HCT116 (cell line): ENCODE data around the gene SRSF3. TPM values are rescaled to one million over a fixed set of nuclear protein-coding genes. Genes with fewer than 3 reads are reported as not detected.

ENCODE experiments used
- ATAC-seq: fragments of 200-7000 bp; cut with Tn5 transposase; 2 replicates; pipeline ENCODE4 v1.9.1; 2020; ENCODE audit warnings: mild to moderate bottlenecking, moderate library complexity
- BruUV-seq: library from RNA; stranded (reverse); fragments of 400-500 nt; replicated peaks from 2 replicates; lab custom pipeline; 2021; lab: Mats Ljungman, UMichigan
- CTCF ChIA-PET: fragments of 300-600 bp; sonication (Branson Sonifier 250); formaldehyde crosslinking; loops from one replicate; lab custom pipeline; 2021; ENCODE audit warnings: antibody characterized with exemption; lab: Charles Lee
- POLR2A ChIA-PET: fragments of 300-600, 350-600 bp; sonication (Branson Sonifier 250); formaldehyde crosslinking; loops from one replicate; lab custom pipeline; 2021; ENCODE audit warnings: antibody characterized with exemption; lab: Charles Lee
- RAD21 ChIA-PET, 2 experiments: fragments of 300-600 bp; sonication (Branson Sonifier 250); formaldehyde crosslinking; loops; one replicate each; lab custom pipeline; 2023; ENCODE audit warnings: low total read pairs in 2 of 2; ENCODE audit not compliant: uncharacterized antibody in 2 of 2, unreplicated experiment in 2 of 2, low non-redundant PET in 1 of 2; lab: Charles Lee
- DNase-seq: peaks from one replicate; pipeline ENCODE4 v3.0.0-alpha.2; 2010; ENCODE audit warnings: low read depth, low spot score
- H2AFZ ChIP-seq: fragments of 200-600 bp; shearing (Covaris generic), sonication (generic); 2 replicates; pipeline ENCODE4 v1.6.1; 2017; ENCODE audit warnings: low read depth, mixed run types, mixed read lengths, antibody characterized with exemption, low read length; ENCODE audit not compliant: poor library complexity, severe bottlenecking
- H3K27ac ChIP-seq: 2 replicates; pipeline ENCODE4 v1.5.1; 2012; ENCODE audit warnings: low read depth, low read length
- H3K27me3 ChIP-seq: fragments of 200-600 bp; sonication (generic); 2 replicates; pipeline ENCODE4 v1.6.1; 2016; ENCODE audit warnings: mixed run types, low read length, mixed read lengths; ENCODE audit not compliant: insufficient read depth
- H3K36me3 ChIP-seq, 2 experiments: fragments of 200-500 bp in 1 of 2; fragments of 200-600 bp in 1 of 2; sonication (Bioruptor generic) in 1 of 2; sonication (generic) in 1 of 2; 2 replicates each; pipeline versions ENCODE4 v1.5.1 to v1.6.1; 2014 to 2016; ENCODE audit warnings: low read length in 2 of 2, inconsistent platforms in 1 of 2, mixed read lengths in 1 of 2, mixed run types in 1 of 2; ENCODE audit not compliant: insufficient read depth in 2 of 2, control insufficient read depth in 1 of 2
- H3K4me1 ChIP-seq, 2 experiments: fragments of 200-600 bp in 1 of 2; sonication (generic) in 1 of 2; 2 replicates each; pipeline versions ENCODE4 v1.5.1 to v1.6.1; 2012 to 2017; ENCODE audit warnings: low read length in 2 of 2, inconsistent platforms in 1 of 2, mild to moderate bottlenecking in 1 of 2, mixed read lengths in 1 of 2, mixed run types in 1 of 2, moderate library complexity in 1 of 2; ENCODE audit not compliant: insufficient read depth in 2 of 2, control insufficient read depth in 1 of 2
- H3K4me2 ChIP-seq: fragments of 200-600 bp; sonication (generic); 2 replicates; pipeline ENCODE4 v1.6.1; 2017; ENCODE audit warnings: mixed run types, low read length, mixed read lengths
- H3K4me3 ChIP-seq, 2 experiments: fragments of 200-600 bp in 1 of 2; sonication (generic) in 1 of 2; replicated peaks in 1 of 2; 2 replicates each; pipeline ENCODE4 v1.5.1; 2011 to 2016; ENCODE audit warnings: low read length in 2 of 2, control low read depth in 1 of 2, low read depth in 1 of 2, mild to moderate bottlenecking in 1 of 2, mixed read lengths in 1 of 2, mixed run types in 1 of 2
- H3K79me2 ChIP-seq: fragments of 200-600 bp; sonication (generic); 2 replicates; pipeline ENCODE4 v1.6.1; 2017; ENCODE audit warnings: mild to moderate bottlenecking, mixed run types, low read length, moderate library complexity, mixed read lengths; ENCODE audit not compliant: insufficient read depth
- H3K9ac ChIP-seq: fragments of 200-600 bp; sonication (generic); 2 replicates; pipeline ENCODE4 v1.6.1; 2016; ENCODE audit warnings: low read length, mixed read lengths
- H3K9me2 ChIP-seq: fragments of 200-600 bp; sonication (generic), shearing (Covaris generic); 2 replicates; pipeline ENCODE4 v1.6.1; 2017; ENCODE audit warnings: mixed run types, mild to moderate bottlenecking, moderate library complexity; ENCODE audit not compliant: insufficient read depth
- H3K9me3 ChIP-seq, 2 experiments: fragments of 200-500 bp in 1 of 2; fragments of 200-600 bp in 1 of 2; sonication (Bioruptor generic) in 1 of 2; sonication (generic) in 1 of 2; 2 replicates each; pipeline ENCODE4 v1.6.1; 2014 to 2017; ENCODE audit warnings: low read length in 2 of 2, mixed read lengths in 2 of 2, inconsistent platforms in 1 of 2, low read depth in 1 of 2, mild to moderate bottlenecking in 1 of 2, mixed run types in 1 of 2, moderate library complexity in 1 of 2; ENCODE audit not compliant: control insufficient read depth in 1 of 2, insufficient read depth in 1 of 2
- H4K20me1 ChIP-seq: fragments of 200-600 bp; sonication (generic), shearing (Covaris generic); 2 replicates; pipeline ENCODE4 v1.6.1; 2017; ENCODE audit warnings: mixed run types, mild to moderate bottlenecking, moderate library complexity; ENCODE audit not compliant: insufficient read depth
- CBX3 ChIP-seq: IDR thresholded peaks from 2 replicates; pipeline ENCODE4 v1.6.1; 2012; ENCODE audit warnings: low read depth
- CEBPB ChIP-seq: IDR thresholded peaks from 2 replicates; pipeline ENCODE4 v1.6.1; 2012; ENCODE audit warnings: low read depth
- ELF1 ChIP-seq: IDR thresholded peaks from 2 replicates; pipeline ENCODE4 v1.6.1; 2012; ENCODE audit warnings: low read depth, borderline replicate concordance
- EZH2phosphoT487 ChIP-seq: fragments of 200-600 bp; IDR thresholded peaks from 2 replicates; pipeline ENCODE4 v1.6.1; 2018; ENCODE audit warnings: antibody characterized with exemption, borderline replicate concordance
- FOSL1 ChIP-seq: IDR thresholded peaks from 2 replicates; pipeline ENCODE4 v1.6.1; 2012; ENCODE audit warnings: low read depth
- JUND ChIP-seq: IDR thresholded peaks from 2 replicates; pipeline ENCODE4 v1.6.1; 2012
- POLR2A ChIP-seq: IDR thresholded peaks from 2 replicates; pipeline ENCODE4 v1.7.0; 2011; ENCODE audit warnings: borderline replicate concordance; ENCODE audit not compliant: insufficient read depth, insufficient read length; ENCODE audit errors: extremely low read depth
- POLR2AphosphoS5 ChIP-seq: IDR thresholded peaks from 2 replicates; pipeline ENCODE4 v1.6.1; 2011; ENCODE audit warnings: mild to moderate bottlenecking, low read depth, low read length, moderate library complexity
- RAD21 ChIP-seq: IDR thresholded peaks from 2 replicates; pipeline ENCODE4 v1.6.1; 2012; ENCODE audit warnings: low read depth, mild to moderate bottlenecking
- REST ChIP-seq: IDR thresholded peaks from 2 replicates; pipeline ENCODE4 v1.6.1; 2012; ENCODE audit warnings: low read depth
- SIN3A ChIP-seq: IDR thresholded peaks from 2 replicates; pipeline ENCODE4 v1.6.1; 2012; ENCODE audit warnings: low read depth
- SP1 ChIP-seq: IDR thresholded peaks from 2 replicates; pipeline ENCODE4 v1.6.1; 2012; ENCODE audit warnings: low read depth
- SRF ChIP-seq: IDR thresholded peaks from 2 replicates; pipeline ENCODE4 v1.6.1; 2012; ENCODE audit warnings: low read depth
- ZBTB33 ChIP-seq: IDR thresholded peaks from 2 replicates; pipeline ENCODE4 v1.6.1; 2011; ENCODE audit warnings: mild to moderate bottlenecking, low read length, moderate library complexity; ENCODE audit not compliant: insufficient replicate concordance; ENCODE audit errors: extremely low read depth
- ZFX ChIP-seq: fragments of 450-650 bp; IDR thresholded peaks from 2 replicates; pipeline ENCODE4 v1.6.1; 2017
- ZNF274 ChIP-seq: fragments of 200-500 bp; sonication (Bioruptor generic); IDR thresholded peaks from 2 replicates; pipeline ENCODE4 v1.6.1; 2014; ENCODE audit warnings: mild to moderate bottlenecking, low read depth, low read length, inconsistent platforms
- intact Hi-C: fragments of 100-400 bp; cut with micrococcal nuclease; formaldehyde crosslinking; loops from 2 replicates; pipeline ENCODE4 v1.10.0; 2022
- total RNA-seq: library from RNA; stranded (reverse); gene quantifications from one replicate; pipeline ENCODE4 v1.2.1, GENCODE V29; 2021; ENCODE audit not compliant: unreplicated experiment

Gene SRSF3
- total RNA-seq, 1 experiment from 2014 or later = 362 TPM

- POLR2A ChIA-PET = no interaction called here
- no peaks in the 10 kb centered on the region for H3K27me3 ChIP-seq
- TF ChIP-seq CBX3 = no peak
- TF ChIP-seq FOSL1 = no peak
- no peak for TF ChIP-seq SP1
- TF ChIP-seq SRF = no peak
- no peak for TF ChIP-seq ZFX
- no peak for TF ChIP-seq POLR2A
- TF ChIP-seq ZNF274 = no peak
- no peak for TF ChIP-seq RAD21
- no peak for TF ChIP-seq CEBPB
- TF ChIP-seq ELF1 = no peak
- no peak for TF ChIP-seq JUND
- no peak for TF ChIP-seq EZH2phosphoT487
- H3K4me2 ChIP-seq = no peak overlapping the region
- CTCF ChIA-PET = no interaction called here
- H3K79me2 ChIP-seq = no peaks in the 10 kb centered on the region
- no peaks in the 10 kb centered on the region for H3K36me3 ChIP-seq
- no peak overlapping the region for H2AFZ ChIP-seq
- H3K27ac ChIP-seq = no peak overlapping the region
- RAD21 ChIA-PET = no interaction called here
- H3K9ac ChIP-seq = no peak overlapping the region
- no peaks in the 10 kb centered on the region for H4K20me1 ChIP-seq
- intact Hi-C loops = no loop called here
- no TSS peak for BruUV-seq
- no peak overlapping the region for H3K4me3 ChIP-seq
- H3K9me3 ChIP-seq = no peaks in the 10 kb centered on the region
- ATAC-seq (no peak), DNase-seq (no peak)
- no peaks in the 10 kb centered on the region for H3K9me2 ChIP-seq
- no peaks in the 10 kb centered on the region for H3K4me1 ChIP-seq
These were observed 35.0 kb upstream of the SRSF3 start for GRCh38 chr6:36559011-36559793.

GRCh38 chr6:36560822-36561221, 33.3 kb upstream of the SRSF3 start:
- no peaks in the 10 kb centered on the region for H3K9me3 ChIP-seq
- ChIA-PET RAD21 (no interaction called here), POLR2A (interaction anchor here (0.6 kb wide), 1 partner anchor 895 kb away, joined by 3 read pairs; no protein-coding TSS in a partner anchor), CTCF (no interaction called here)
- DNase-seq = no peak
- H3K4me3 ChIP-seq = no peak overlapping the region
- H3K4me2 ChIP-seq = no peak overlapping the region
- intact Hi-C loops = no loop called here
- ATAC-seq = no peak
- no peaks in the 10 kb centered on the region for H4K20me1 ChIP-seq
- no peaks in the 10 kb centered on the region for H3K4me1 ChIP-seq
- H3K27ac ChIP-seq = no peak overlapping the region
- H3K27me3 ChIP-seq = no peaks in the 10 kb centered on the region
- no peak overlapping the region for H2AFZ ChIP-seq
- H3K9ac ChIP-seq = no peak overlapping the region
- no peaks in the 10 kb centered on the region for H3K9me2 ChIP-seq
- H3K79me2 ChIP-seq = no peaks in the 10 kb centered on the region
- no peaks in the 10 kb centered on the region for H3K36me3 ChIP-seq
- no TSS peak for BruUV-seq
- TF ChIP-seq ELF1 = no peak
- no peak for TF ChIP-seq RAD21
- TF ChIP-seq POLR2A = no peak
- TF ChIP-seq POLR2AphosphoS5 = no peak
- no peak for TF ChIP-seq SIN3A
- TF ChIP-seq REST = no peak
- no peak for TF ChIP-seq ZBTB33
- no peak for TF ChIP-seq FOSL1
- TF ChIP-seq ZNF274 = no peak
